Suprapubic skin (tissue), 4 donors: ENCODE measurements around the gene HJV.

Experiments used
- POLR2A ChIP-seq, 2 donors: fragments of 450-650 bp; IDR thresholded peaks; one replicate each; pipeline ENCODE4 v1.6.1; 2017; ENCODE audit warnings: antibody characterized with exemption in 2 of 2, mild to moderate bottlenecking in 2 of 2, moderate library complexity in 2 of 2
- POLR2AphosphoS5 ChIP-seq, 3 donors: sonication (generic); formaldehyde crosslinking; IDR thresholded peaks; one replicate each; pipeline ENCODE4 v1.6.1; 2017; ENCODE audit warnings: antibody characterized with exemption in 3 of 3
- TF ChIP-seq, protein P1 (sequence below), 2 donors: fragments of 200-600 bp in 1 of 2; fragments of 450-650 bp in 1 of 2; sonication (generic) in 1 of 2; IDR thresholded peaks; one replicate each; pipeline ENCODE4 v1.5.1; 2016 to 2019; ENCODE audit warnings: antibody characterized with exemption in 2 of 2, mild to moderate bottlenecking in 1 of 2, moderate library complexity in 1 of 2

DNA sequence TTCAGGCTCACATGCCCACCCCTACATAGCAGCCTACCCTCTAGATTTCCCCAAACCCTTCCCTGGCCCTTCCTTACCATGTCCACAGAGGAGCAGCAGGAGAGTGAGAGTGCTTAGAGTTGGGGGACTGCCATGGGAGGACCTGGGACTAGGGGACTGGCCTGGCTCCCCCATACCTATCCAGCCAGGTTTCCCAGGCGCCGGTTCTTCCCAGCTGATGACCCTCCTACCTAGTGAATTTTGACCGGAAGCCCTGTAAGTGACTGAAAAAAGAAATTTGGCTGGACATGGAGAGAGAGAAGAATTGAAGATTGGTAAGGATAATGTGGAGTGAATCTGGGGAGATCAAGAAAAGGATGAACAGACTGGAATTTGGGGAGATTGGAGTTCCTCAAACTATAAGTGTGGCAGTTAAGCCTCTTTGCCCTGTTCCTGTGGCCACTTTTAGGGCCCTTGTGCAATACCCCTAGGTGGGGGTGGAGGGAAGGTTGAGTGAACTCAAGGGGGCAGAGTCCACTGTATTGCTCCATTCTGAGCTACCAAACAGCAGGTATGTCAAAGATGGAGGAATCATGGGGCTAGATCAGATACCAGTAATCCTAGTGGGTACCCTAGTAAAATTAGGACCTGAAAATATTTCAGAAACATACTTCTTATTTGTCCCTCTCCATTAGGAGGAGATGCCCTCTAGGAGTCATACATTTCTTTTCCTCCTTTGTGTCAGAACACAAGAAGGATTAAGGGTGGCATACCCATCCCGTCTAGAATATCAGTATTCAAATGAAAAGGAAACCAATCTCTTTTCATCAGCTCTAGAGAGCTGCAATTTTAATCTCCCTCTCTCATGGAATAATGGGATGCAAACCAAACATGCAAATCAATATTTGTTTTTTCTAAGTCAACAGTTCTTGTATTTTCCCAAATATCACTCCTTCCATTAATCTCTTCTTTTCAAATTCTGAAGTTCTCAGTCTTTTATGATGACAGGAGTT lies 1.2 kb downstream of the HJV start:
- no peak for TF ChIP-seq POLR2AphosphoS5 (IDR thresholded peaks at IDR 0.05)
- TF ChIP-seq POLR2A (IDR thresholded peaks at IDR 0.05), result no peak
- TF ChIP-seq, protein P1, sequence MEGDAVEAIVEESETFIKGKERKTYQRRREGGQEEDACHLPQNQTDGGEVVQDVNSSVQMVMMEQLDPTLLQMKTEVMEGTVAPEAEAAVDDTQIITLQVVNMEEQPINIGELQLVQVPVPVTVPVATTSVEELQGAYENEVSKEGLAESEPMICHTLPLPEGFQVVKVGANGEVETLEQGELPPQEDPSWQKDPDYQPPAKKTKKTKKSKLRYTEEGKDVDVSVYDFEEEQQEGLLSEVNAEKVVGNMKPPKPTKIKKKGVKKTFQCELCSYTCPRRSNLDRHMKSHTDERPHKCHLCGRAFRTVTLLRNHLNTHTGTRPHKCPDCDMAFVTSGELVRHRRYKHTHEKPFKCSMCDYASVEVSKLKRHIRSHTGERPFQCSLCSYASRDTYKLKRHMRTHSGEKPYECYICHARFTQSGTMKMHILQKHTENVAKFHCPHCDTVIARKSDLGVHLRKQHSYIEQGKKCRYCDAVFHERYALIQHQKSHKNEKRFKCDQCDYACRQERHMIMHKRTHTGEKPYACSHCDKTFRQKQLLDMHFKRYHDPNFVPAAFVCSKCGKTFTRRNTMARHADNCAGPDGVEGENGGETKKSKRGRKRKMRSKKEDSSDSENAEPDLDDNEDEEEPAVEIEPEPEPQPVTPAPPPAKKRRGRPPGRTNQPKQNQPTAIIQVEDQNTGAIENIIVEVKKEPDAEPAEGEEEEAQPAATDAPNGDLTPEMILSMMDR (IDR thresholded peaks at IDR 0.05), result no peak
